Adrenal gland (tissue), 12 donors: ENCODE results near the gene KCNJ6. TPM values are rescaled to one million over a fixed set of nuclear protein-coding genes. Genes with fewer than 3 reads are reported as not detected.
"Not testable (repeated sequence)": the region's sequence is repeated elsewhere in the genome, so short reads cannot be mapped to it uniquely, and the experiment has no call there.

Source experiments
- DNase-seq, 7 donors: peaks; one replicate each; pipeline ENCODE4 v3.0.0-alpha.2; 2019 to 2020
- H3K27ac ChIP-seq, 5 donors: fragments of 200-600 bp; sonication (generic) in 4 of 5; 1 replicate in 3 of 5; 2 replicates in 2 of 5; pipeline versions ENCODE4 v1.5.1 to v1.8.0; 2016 to 2020; ENCODE audit warnings: mild to moderate bottlenecking in 1 of 5
- H3K27me3 ChIP-seq: fragments of 200-600 bp; 2 replicates; pipeline ENCODE4 v1.8.0; 2021
- H3K36me3 ChIP-seq, 2 donors: fragments of 200-600 bp; replicated peaks in 1 of 2; 1 replicate in 1 of 2; 2 replicates in 1 of 2; pipeline versions ENCODE4 v1.5.1 to v1.8.0; 2018 to 2022
- H3K4me1 ChIP-seq, 2 donors: fragments of 200-600 bp; replicated peaks in 1 of 2; 1 replicate in 1 of 2; 2 replicates in 1 of 2; pipeline versions ENCODE4 v1.5.1 to v1.8.0; 2018 to 2021
- H3K4me3 ChIP-seq, 4 donors: fragments of 200-600 bp; sonication (generic) in 3 of 4; one replicate each; pipeline ENCODE4 v1.5.1; 2016 to 2018
- H3K9me3 ChIP-seq, 3 donors: fragments of 200-600 bp; sonication (generic) in 1 of 3; replicated peaks in 1 of 3; 1 replicate in 2 of 3; 2 replicates in 1 of 3; pipeline versions ENCODE4 v1.5.1 to v1.8.0; 2016 to 2021
- POLR2A ChIP-seq, 2 donors: fragments of 450-650 bp; IDR thresholded peaks; one replicate each; pipeline ENCODE4 v1.6.1; 2017; ENCODE audit warnings: antibody characterized with exemption in 2 of 2, mild to moderate bottlenecking in 2 of 2, moderate library complexity in 1 of 2
- WGBS, 4 donors: extraction: QIAGEN DNeasy Blood & Tissue Kit in 2 of 4; methylation state at CpG; one replicate each; pipeline versions ENCODE4 v1.1.5 to v1.1.7; 2013 to 2017; 5-methylcytosine and 5-hydroxymethylcytosine counted together
- intact Hi-C, 2 donors: fragments of 100-400 bp; cut with DNase I; formaldehyde crosslinking; loops; one replicate each; pipeline versions ENCODE4 v1.14.1 to v1.15.0; 2022 to 2023
- polyA plus RNA-seq, 3 donors: library from polyadenylated mRNA; stranded (reverse); fragments of 200-250 nt in 2 of 3; fragments of 350-450 nt in 1 of 3; fragmentation: Illumina TruSeq in 1 of 3; extraction: RNeasy Lipid Tissue Mini Kit (QIAGEN cat#74804) in 1 of 3; gene quantifications; one replicate each; pipeline ENCODE4 v1.2.3, GENCODE V29; 2013 to 2014
- total RNA-seq, 9 donors: library from RNA; depleted of rRNA in 4 of 9; stranded (reverse); fragments of >200 nt in 4 of 9; fragments of 120-200 nt in 1 of 9; fragmentation: NEBNext Ultra II Directional in 1 of 9; extraction: Animal tissue kit (Norgen Biotek cat#: 25700) in 1 of 9; gene quantifications; one replicate each; pipeline versions ENCODE4 v1.1.0 to v1.2.4, GENCODE V29; 2013 to 2023
- TF ChIP-seq, protein P1 (sequence below), 6 experiments: fragments of 450-650 bp in 4 of 6; fragments of 200-600 bp in 2 of 6; sonication (generic) in 1 of 6; IDR thresholded peaks; 1 replicate in 5 of 6; 2 replicates in 1 of 6; pipeline versions ENCODE4 v1.5.1 to v1.8.0; 2016 to 2021; ENCODE audit warnings: antibody characterized with exemption in 6 of 6, mild to moderate bottlenecking in 2 of 6, moderate library complexity in 1 of 6
- donor health status: healthy with polysubstance abuse.
- donor health status: Bipolar disorder and iron deficiency.
- donor health status: DM: yes; HTN: yes; CAD: no.
- donor health status: DM: no; HTN: no; CAD: no.
- donor health status: DM: no; HTN: no; CAD: no.
- donor health status: DM: yes; HTN: yes; CAD: no.

The KCNJ6 gene
- total and polyA plus RNA-seq, 12 donors = 0.03 to 0.60 (median 0.07) TPM; not detected in 4

DNA sequence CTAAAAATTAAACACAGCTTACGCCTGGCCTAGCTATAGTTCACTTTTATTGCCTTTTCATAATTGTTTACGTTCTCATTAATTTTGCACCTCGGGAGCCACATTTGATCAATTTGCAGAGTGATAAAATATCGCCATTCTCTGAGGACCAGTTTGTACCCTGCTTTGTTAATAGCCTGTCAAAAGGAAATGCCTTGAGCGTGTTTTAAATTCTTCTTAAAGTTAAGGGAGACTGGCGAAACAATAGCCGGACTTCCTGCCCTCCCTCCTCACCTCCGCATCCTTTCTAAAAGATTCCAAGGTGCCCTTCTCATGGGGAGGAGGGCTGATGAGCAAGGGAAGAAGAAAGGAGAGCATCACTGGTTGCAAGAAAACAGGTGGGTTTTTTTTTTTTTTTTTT is 271.6 kb downstream of the KCNJ6 start:
- H3K4me1 ChIP-seq = no peaks in the 10 kb centered on the region
- H3K36me3 ChIP-seq = no peaks in the 10 kb centered on the region
- H3K9me3 ChIP-seq = no peaks in the 10 kb centered on the region
- H3K27ac ChIP-seq = no peak overlapping the region
- H3K4me3 ChIP-seq = no peak overlapping the region
- WGBS, 4 donors = 56 to 66% (median 57%) methylated on average over 8 of the region's 8 CpGs
- no peak for DNase-seq
- no peaks in the 10 kb centered on the region for H3K27me3 ChIP-seq
- intact Hi-C loops = no loop called here
- TF ChIP-seq, protein P1, sequence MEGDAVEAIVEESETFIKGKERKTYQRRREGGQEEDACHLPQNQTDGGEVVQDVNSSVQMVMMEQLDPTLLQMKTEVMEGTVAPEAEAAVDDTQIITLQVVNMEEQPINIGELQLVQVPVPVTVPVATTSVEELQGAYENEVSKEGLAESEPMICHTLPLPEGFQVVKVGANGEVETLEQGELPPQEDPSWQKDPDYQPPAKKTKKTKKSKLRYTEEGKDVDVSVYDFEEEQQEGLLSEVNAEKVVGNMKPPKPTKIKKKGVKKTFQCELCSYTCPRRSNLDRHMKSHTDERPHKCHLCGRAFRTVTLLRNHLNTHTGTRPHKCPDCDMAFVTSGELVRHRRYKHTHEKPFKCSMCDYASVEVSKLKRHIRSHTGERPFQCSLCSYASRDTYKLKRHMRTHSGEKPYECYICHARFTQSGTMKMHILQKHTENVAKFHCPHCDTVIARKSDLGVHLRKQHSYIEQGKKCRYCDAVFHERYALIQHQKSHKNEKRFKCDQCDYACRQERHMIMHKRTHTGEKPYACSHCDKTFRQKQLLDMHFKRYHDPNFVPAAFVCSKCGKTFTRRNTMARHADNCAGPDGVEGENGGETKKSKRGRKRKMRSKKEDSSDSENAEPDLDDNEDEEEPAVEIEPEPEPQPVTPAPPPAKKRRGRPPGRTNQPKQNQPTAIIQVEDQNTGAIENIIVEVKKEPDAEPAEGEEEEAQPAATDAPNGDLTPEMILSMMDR (IDR thresholded peaks at IDR 0.05) = no peak
- TF ChIP-seq POLR2A (IDR thresholded peaks at IDR 0.05) = no peak

DNA sequence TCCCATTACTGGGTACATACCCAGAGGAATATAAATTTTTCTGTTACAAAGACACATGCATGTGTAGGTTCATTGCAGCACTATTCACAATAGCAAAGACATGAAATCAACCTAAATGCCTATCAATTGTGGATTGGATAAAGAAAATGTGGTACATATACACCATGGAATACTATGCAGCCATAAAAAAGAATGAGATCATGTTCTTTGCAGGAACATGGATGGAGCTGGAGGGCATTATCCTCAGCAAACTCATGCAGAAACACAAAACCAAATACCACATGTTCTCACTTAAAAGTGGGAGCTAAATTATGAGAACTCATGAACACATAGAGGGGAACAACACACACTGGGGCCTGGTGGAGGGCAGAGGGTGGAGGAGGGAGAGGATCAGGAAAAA is 272.4 kb downstream of the KCNJ6 start:
- H3K9me3 ChIP-seq, H3K4me3 ChIP-seq, intact Hi-C loops, DNase-seq, H3K27me3 ChIP-seq, H3K36me3 ChIP-seq, H3K4me1 ChIP-seq, H3K27ac ChIP-seq: not testable (repeated sequence)

DNA sequence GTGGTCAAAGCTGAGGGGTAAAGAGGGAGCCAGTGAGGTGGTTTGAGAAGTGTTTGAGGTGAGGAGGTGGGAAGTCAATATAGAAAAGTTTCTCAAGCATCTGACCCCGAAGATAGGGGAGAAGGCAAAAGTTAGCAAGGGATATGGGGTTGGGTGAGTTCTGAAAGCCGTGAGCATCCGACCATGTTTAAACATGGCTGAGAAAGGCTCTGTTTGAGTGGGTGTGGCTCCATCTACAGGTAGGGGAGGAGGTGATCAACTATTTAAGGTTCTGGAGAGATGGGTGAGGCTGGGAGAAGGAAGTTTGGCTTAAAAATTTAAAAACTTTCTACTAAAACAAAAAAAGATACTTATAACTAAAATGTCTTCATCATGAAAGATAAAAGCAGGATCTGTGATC is 273.8 kb downstream of the KCNJ6 start:
- intact Hi-C loops = no loop called here
- WGBS, 4 donors = 52 to 64% (median 55%) methylated on average over 3 of the region's 3 CpGs

DNA sequence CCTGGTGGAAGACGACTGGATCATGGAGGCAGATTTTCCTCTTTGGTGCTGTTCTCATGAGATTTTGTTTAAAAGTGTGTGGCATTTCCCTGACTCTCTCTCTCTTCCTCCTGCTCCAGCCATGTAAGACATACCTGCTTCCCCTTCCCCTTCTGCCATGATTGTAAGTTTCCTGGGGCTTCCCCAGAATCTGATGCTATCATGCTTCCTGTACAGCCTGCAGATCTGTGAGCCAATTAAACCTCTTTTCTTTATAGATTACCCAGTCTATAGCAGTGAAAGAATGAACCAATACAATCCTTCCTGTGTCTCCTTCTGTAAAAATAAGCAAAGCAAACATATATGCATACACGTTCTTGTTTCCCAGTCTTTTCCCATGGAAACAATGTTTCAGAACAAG is 276.5 kb downstream of the KCNJ6 start:
- no peaks in the 10 kb centered on the region for H3K27me3 ChIP-seq
- 64 to 75% (median 71%) methylated on average over 2 of the region's 2 CpGs for WGBS, 4 donors
- no peak for DNase-seq
- TF ChIP-seq POLR2A (IDR thresholded peaks at IDR 0.05) = no peak
- TF ChIP-seq, protein P1 (IDR thresholded peaks at IDR 0.05) = no peak
- H3K4me3 ChIP-seq = no peak overlapping the region
- intact Hi-C loops = no loop called here
- no peaks in the 10 kb centered on the region for H3K4me1 ChIP-seq
- no peak overlapping the region for H3K27ac ChIP-seq
- no peaks in the 10 kb centered on the region for H3K36me3 ChIP-seq
- no peaks in the 10 kb centered on the region for H3K9me3 ChIP-seq

More for the DNA sequence above, 273.8 kb downstream of the KCNJ6 start:
- Histone ChIP-seq H3K27ac (no peak overlapping the region), H3K9me3 (no peaks in the 10 kb centered on the region), H3K36me3 (no peaks in the 10 kb centered on the region), H3K4me3 (no peak overlapping the region), H3K27me3 (no peaks in the 10 kb centered on the region), H3K4me1 (no peaks in the 10 kb centered on the region)
- no peak for TF ChIP-seq POLR2A (IDR thresholded peaks at IDR 0.05)
- TF ChIP-seq, protein P1 (IDR thresholded peaks at IDR 0.05) = peak in 5 of 6 experiments; percentile 11 to 48 (median 33)
- DNase-seq = peak in 4 of 7 donors; percentile 26 to 54 (median 38)

DNA sequence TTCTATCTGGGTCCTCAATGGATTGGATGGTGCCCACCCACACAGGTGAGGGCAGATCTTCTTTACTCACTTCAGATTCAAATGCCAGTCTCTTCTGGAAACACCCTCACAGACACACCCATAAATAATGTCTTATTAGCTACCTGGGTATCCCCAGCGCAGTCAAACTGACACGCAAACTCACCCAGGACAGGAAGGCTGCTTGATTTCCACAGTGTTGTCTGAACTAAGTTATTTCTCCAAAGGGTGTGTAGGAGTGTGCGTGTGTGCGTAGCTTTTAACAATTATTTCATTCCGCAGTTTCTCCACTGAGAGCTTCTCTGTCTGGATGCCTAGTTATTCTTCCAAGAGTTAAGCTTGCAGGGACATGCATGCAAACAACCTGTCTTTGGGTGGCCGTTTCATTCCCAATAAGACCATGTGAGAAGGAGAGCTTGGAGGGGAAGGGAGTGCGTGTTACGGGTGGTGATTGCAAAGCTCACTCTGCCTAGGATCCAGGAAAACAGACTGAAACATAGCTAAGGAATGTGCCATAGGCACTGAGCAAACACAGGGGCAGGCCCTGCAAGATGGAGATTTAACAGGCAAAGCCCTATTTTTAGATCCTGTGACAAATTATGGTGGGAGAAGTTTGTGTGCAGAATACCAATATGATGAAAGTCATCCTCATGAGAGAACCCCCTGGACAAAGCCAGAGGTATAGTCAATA is 280.0 kb downstream of the KCNJ6 start:
- intact Hi-C loops = no loop called here
- Histone ChIP-seq H3K27ac (no peak overlapping the region), H3K9me3 (no peaks in the 10 kb centered on the region), H3K27me3 (no peaks in the 10 kb centered on the region), H3K4me3 (no peak overlapping the region), H3K36me3 (no peaks in the 10 kb centered on the region), H3K4me1 (no peaks in the 10 kb centered on the region)
- 78 to 90% (median 84%) methylated on average over 8 of the region's 8 CpGs for WGBS, 4 donors
- no peak for TF ChIP-seq POLR2A (IDR thresholded peaks at IDR 0.05)
- TF ChIP-seq, protein P1 (IDR thresholded peaks at IDR 0.05) = no peak
- DNase-seq = no peak
